Bone marrow (tissue), 2 donors: ENCODE measurements around the gene AP3D1.

Experiments
- DNase-seq, 2 donors: peaks; one replicate each; lab custom pipeline; 2025; lab: John Stamatoyannopoulos, UW

AP3D1 gene

DNA sequence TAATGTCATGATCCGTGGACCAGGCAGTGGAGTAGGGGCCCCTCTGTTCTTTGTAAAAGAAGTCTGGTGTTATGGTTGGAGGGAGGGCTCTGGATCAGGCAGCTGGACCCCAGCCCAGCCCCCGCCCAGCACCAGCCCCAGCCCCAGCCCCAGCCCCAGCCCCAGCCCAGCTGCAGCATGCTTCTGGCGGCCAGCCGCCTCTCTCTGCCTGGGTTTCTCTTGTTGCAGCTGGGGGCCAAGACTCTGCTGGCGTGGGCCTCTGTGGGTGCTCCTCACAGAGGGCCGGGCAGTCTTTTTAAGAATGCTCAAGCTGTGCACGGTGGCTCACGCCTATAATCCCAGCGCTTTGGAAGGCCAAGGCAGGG is 30.2 kb upstream of the AP3D1 start:
- DNase-seq: no peak

DNA sequence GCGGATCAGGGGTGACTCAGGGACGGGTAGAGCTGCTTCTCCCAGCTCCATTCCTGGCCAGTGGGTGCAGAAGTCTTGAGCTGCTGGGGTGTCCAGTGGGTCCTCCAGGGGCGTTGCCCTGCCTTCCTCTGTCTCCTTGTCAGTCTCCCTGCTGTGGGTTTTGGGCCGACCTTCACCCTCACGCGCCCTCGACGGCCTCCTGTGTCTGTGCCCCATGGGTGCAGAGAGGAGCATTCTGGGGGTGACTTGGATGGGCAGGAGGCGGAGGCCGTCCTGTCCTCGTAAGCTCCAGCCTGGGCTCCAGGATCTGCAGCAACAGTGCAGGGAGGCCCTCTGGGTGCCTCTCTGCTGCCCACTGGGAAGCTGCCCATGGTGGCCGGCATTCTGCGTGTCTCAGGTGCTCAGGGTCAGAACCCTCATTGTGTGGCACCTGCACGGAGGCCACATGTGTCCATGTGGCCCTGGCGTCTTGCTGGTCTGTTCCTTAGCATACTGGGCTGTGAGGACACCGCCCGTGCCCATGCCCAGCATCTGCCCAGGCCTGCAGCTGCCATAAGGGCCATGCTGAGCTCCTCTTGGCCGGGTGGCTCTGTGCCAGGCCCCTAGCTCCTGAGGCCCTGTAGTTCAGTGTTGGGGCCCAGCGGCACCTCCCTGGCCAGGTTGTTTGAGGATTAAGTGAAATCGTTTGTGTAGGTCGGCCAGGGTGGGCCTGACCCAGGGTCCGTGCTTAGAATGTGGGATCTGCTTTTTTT is 29.7 kb upstream of the AP3D1 start:
- DNase-seq: no peak

DNA sequence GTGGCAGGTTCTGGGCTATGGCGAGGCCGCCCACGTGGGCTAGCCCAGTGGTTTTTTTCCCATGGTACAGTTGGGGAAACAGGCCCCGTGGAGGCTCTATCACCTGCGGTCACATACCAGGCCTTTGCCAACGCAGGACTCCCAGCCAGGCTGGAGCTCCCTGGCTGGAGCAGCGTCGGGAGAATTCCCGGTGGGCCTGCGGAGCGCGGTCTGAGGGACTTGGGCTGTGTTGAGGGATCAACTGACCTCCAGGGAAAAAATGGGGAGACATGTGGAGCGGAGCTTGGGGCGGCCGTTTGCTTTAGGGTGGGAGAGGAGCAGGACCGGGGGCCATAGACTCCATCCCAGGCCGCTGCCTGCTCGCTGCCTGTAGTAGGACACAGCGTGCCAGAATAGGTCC is 28.7 kb upstream of the AP3D1 start:
- DNase-seq: no peak

DNA sequence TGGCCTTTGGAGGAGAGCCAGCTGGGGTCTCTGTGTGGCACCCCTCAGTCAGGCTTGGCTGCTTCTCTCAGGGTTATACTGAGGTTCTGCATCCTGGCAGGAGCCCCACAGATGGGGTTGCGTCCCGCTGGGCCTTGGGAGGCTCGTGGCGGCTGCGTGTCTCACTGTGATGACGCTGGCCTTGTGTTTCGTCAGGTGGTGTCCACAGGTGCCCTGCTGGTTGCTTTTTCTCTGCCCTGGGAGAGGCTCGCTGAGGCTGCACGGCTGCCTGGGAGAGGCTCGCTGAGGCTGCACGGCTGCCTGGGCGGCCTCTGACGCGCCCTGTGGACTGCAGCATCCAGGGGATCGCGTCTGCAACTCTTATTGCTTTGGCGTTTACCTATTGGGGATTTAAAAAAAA is 27.7 kb upstream of the AP3D1 start:
- no peak for DNase-seq

DNA sequence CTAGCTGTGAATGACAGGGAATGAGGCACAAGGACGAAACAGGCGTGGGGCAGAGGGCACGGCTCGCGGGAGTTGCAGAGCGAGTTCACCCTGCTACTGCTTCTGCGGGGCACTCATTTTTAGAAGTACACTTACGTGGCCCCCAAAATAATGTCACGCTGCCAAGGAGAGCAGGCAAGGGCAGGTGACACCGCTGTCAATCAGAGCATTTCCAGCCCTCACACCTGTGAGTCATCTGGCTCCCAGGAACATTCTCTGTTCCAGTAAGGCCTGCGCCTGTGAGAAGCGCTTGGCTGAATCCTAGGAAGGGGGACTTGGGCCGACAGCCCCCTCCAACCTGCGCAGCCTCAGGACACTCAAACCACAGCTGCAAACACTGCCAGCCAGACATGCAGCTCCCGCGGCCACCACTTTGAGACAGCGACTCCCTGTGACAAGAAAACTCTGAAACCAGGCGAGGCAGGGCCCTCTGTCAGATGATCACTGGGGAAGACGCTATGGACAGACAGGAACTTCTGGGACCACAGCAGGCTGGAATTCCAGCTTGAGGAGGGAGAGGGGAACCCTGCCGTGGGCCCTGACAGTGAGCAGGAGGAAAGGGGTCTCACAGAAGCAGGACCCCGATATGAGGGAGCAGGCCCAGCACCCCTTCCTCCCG is 25.1 kb upstream of the AP3D1 start:
- DNase-seq: no peak

DNA sequence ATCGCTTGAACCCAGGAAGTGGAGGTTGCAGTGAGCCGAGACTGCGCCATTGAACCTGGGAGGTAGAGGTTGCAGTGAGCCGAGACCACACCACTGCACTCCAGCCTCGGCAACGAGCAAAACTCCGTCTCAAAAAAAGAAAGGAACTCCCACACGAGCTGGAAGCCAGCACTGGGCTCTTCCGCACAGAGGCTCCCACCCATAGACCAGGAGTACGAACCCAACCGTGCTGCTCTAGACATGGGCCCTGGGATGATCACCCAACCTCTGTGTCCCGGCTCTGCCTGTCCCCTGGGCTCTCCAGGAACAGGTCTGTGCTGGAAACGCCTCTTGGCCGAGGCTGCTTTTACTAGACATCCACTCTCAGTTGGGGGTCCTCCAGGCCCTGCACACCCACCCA is 24.4 kb upstream of the AP3D1 start:
- DNase-seq: no peak

DNA sequence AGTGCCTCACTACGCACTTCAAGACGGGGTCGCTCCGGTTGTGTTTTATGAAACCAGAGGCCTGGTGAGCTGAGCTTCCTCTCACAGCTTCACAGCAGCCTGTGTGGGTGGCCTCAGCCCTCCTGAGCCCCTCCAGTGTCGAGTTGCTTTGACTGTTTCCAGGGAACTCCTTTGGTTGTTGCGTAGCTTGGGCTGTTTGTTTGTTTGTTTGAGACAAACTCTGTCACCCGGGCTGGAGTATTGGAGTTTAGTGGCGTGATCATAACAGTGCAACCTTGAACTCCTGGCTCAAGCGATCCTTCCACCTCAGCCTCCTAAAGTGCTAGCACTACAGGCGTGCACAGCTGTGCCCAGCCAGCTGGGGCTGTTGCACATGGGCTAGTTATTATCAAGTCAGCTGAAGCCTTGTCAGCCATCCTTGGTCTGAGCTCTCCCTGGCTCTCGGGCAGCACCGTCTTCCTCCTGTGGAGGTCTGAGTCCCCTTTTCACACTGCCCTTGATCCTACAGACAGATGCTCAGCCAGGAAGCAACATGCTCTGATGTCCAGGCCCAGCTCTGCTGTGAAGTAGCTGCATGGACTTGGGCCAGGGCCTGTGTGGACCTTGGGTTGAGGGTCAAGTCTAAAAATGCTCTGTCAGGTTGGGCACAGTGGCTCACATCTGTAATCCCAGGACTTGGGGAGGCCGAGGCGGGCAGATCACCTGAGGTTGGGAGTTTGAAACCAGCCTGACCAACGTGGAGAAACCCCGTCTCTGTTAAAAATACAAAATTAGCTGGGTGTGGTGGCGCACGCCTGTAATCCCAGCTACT is 22.6 kb upstream of the AP3D1 start:
- no peak for DNase-seq

DNA sequence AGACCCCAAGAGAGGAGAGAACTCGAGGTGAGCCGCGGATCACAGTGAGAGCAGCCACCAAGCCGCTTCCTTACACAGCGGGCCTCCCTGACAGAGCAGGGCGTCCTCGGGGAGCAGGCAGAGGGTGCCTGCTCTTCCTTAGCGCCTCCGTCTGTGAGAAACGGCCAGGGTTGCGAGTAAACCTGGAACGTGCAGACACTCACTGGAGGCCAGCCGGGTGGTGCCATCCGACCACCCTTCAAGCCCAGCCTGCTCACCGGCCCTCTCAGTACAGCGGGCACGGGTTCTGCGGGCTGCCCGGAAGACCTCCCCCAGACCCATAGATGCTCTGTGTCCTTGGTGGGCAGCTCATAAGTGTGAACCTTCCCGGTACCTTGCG is 22.0 kb upstream of the AP3D1 start:
- DNase-seq: no peak

DNA sequence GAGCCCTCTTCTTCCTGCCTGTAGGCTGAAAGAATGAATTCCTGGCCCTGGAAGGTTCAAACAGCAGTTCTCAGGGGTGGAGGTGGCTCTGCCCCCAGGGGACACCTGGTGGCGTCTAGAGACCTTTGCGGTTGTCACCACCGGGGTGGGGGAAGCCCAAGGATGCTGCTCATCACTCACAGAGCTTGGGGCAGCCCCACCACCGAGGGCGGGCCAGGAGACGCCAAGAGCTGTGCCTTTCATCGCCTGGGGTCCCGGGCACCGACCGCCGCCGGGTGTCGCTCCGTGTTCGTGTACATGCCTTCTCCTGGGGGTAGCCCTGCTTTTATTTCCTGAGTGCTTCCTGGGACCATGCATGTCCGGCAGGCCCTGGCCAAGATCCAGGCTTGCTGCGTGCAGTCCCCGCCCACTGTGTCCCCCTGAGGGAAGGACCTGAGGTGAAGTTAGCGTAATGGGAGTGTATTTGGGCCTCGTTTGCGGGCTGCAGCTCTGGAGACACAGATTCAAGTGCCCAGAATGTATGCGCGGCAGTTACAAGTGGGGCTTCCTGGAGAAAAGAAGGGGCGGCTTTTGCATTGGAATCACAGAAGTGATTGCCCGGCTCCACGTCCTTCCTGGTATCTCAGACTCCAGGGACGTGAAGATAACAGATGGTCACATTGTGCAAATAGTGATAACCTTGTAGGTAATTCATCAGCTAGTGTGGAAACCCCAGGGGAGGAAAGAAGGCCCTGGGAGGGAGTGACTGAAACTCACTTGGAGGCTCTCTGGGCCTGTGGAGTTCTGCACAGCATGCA is 20.2 kb upstream of the AP3D1 start:
- DNase-seq: no peak

DNA sequence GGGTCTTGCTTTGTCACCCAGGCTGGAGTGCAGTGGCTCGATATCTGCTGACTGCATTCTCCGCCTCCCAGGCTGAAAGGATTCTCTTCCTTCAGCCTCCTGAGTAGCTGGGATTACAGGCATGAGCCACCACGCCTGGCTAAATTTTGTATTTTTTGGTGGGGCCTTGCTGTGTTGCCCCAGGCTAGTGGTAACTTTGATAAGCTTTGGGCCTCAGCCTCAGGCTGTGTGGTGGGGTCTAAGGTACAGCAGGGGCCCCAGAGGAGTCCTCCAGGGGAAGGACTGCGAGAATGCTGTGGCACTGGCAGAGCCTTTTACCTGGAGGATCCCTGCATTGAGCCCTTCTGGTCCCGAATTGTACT is 19.6 kb upstream of the AP3D1 start:
- no peak for DNase-seq

DNA sequence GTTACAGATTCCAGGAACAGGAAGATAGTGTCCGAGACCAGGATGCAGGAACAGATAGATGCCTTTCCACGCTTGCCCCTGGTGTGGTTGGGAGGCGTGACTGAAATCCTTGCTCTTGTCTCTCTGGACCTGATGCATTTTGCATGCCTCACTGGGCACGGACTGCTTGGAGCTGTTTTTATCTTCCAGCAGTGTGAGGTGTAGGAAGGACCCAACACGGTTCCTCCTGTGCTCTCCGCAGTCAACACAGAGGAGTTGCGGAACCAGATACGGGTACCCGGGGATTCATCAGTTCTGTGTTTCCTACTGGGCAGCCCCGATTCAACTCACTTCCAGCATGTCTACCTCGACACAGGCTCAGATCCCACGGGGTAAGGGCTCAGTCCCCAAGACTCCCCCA is 18.9 kb upstream of the AP3D1 start:
- DNase-seq: no peak

DNA sequence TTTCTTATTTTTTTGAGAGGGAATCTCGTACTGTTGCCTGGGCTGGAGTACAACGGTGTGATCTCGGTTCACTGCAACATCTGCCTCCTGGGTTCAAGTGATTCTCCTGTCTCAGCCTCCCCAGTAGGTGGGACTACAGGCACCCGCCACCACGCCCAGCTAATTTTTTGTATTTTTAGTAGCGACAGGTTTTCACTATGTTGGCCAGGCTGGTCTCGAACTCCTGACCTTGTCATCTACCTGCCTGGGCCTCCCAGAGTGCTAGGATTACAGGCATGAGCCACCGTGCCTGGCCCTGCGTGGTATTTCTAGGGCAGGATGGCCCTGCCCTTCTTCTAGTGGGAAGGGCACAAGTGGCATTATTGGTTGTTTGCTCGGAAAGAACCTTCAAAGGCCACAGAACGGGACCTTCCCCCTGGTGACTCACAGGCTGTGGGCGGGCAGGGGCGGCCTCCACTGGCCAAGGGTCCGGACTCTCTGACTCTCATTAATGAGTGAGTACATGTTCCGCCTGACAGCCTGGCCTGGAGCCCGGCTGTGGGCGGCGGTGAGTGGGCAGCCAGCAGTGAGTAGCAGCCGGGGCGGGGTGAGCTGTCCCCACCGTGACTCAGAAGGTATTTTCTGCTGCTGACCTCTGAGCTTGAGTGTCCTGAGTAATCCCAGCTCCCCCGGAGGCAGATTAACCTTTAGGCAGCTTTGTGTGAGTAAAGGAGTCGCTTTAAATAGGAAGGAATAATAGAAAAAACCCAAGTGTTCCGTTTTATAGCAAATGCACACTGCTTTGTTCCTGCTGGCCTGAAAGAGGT is 17.5 kb upstream of the AP3D1 start:
- peak; percentile 66 to 88 for DNase-seq

DNA sequence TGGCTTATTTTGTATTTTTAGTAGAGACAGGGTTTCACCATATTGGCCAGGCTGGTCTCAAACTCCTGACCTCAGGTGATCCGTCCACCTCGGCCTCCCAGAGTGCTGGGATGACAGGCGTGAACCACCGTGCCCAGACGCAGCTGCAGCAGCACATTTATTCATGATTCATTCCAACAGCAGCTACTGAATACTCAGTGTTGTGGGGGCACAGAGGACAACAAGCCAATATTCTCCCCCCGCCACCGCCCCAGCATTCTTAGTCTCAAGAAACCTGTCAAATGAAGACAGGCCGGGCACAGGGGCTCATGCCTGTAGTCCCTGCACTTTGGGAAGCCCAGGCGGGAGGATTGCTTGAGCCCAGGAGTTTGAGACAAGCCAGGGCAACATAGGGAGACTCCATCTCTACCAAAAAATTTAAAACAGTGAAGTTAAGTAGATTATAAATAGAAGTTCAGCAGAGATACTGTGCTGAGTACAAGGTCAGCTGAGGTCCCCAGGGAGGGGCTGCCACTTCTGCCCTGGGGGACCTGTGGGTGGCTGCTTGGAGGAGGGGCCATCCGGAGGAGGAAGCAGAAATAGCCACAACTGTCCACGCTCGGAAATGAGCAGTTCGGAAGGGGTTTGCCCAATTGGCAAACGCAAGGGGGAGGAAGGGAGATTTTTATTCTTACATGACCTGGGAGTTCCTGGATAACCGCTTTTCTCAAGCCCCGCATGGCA is 16.7 kb upstream of the AP3D1 start:
- peak in 1 of 2 donors; percentile 67 for DNase-seq

DNA sequence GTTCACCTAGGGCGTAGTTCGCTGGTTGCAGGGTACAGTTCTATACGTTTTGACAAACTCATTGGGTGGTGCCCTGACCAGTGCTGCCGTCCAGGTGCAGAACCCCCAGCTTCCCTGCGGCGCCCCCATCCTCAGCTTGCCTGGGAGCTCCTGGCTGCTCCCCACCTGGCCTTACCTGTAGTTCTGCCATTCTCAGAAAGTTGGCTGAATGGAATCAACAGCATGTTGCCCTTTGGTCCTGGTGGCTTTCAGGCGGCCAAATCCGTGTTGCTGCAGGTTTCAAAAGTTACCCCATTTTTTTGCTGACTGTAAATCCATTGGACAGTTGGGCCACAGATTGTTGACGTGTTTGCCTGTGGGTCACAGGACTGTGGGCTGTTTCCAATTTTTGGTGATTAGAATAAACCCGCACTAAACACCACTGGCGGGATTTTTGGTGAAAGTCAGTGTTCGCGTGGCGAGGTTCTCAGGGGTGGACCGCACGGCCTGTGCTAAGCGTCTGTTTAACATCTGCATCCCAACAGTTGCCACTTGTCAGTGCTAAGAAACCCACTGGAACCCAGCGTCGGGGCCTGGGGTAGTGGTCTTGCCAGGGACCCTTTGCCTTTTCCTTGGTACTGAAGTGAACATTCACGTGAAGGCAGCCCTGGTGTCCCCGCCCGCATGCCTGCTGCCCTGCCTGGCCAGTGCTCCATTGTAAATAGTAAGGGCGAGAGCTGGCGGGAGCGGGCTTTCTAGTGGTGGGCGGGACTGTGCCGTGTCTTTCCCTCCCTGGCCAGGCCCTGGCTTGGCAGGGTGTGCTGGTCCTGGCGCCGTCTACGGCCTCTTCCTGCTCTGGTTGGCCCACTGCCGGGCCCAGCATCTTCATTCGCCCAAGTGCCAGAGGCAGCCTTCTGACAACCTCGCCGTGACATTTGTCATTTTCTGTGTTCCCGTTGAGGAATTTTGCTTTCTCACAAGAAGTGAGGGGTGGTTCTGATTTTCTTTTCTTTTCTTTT is 15.7 kb upstream of the AP3D1 start:
- no peak for DNase-seq

DNA sequence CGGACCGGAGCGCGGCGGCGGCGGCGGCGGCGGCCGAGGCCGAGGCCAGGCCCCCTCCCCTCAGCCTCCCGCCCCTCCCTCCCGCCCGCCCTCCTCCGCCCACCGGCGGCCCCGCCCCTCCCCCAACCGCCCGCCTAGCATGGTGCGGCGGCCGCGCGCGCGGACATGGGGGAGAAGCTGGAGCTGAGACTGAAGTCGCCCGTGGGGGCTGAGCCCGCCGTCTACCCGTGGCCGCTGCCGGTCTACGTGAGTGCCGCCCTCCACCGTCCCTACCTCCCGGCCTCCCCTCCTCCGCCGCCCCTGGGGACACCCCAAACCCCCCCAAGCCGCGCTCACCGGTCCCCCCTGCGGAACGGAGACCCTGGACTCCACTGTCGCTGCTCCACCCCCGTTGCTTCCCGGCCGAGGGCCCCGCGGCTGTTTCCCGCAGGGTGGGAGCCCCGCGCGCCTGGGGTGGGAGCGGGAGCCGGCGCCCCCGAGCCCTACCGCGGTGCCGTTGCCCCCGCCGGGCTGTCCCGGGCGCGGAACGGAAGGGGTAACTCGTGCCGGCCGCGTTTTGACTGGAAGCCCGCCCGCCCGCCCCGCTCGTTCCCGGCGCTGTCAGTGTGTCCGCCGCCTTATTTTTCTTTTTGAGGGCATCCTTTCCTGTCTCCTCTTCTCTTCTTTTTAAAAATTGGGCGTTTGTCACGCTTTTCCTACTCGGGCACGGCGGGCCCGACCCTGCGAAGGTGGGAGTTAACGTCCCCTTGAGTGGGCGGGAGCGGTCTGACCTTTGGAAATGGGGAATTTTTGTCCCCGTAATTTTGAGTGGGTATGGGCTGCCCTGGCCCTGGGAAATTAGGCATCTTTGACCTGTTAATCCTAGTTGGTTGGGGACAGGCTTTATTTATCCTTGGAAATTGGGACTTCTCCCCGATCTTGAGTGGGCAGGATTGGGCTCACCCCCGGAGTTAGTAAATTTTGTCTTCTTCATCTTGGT is 12.9 kb upstream of the AP3D1 start:
- peak in 1 of 2 donors; percentile 66 for DNase-seq

DNA sequence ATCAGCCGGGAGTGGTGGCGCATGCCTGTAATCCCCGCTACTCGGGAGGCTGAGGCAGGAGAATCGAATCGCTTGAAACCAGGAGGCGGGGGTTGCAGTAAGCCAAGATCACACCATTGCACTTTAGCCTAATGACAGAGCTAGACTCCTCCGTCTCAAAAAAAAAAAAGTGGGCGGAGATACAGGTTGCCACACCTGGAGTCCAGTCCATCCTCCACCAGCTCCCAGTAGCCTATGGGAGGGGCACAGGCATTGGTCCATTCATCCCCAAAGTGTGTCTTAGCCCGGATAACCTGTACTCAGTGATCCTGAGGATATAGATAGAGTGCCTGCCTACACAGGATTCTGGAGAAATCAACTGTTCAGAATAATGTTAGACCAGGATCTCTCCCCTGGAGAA is 9.0 kb upstream of the AP3D1 start:
- DNase-seq: no peak

DNA sequence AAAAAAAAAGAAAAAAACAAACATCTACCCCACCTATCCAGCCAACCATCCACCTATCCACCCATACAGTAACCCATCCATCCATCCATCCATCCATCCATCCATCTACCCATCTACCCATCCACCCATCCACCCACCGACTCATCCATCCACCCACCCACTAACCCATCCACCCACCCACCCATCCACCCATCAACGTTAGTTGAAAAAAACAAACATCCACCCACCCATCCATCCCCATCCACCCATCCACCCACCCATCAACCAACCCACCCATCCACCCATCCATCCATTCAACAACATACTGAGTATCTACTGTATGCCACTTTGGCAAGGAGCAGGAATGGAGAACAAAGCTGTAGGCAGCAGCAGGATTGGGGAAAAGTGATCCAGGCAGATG is 6.1 kb upstream of the AP3D1 start:
- no peak for DNase-seq

DNA sequence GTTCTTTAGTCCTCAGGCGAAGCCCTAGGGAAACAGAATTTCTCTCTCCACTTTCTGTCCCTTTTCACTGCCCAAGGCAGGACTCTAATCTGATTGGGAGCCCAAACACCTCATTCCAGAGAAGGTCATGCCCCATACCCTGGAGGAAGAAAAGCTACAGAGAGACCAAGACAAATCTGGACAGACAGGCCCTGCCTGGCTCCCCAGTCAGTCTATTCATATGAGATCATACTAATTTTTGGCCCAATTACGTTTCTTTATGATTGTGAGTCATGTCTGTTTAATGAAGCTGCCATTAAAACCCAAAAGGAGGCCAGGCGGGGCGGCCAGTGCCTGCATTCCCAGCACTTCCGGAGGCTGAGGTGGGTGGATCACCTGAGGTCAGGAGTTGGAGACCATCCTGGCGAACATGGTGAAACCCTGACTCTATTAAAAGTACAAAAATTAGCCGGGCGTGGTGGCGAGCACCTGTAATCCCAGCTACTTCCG is 3.3 kb upstream of the AP3D1 start:
- DNase-seq: no peak
